ENCODE measurements around the gene CCP110.

CCP110 gene

GRCh38 chr16:19555938-19556771 lies 32.4 kb downstream of the CCP110 start:
- in situ Hi-C loops (cut with HindIII; ENCODE audit: low sequenced_read_pairs) = no loop called here
- peak; percentile 24 for DNase-seq (ENCODE audit: low read depth, low spot score)
- H3K4me3 ChIP-seq (ENCODE audit: low read depth, low read length) = peak overlapping the region; percentile 99
- no peak for TF ChIP-seq CTCF (IDR thresholded peaks at IDR 0.05; ENCODE audit: low read depth, low read length)

GRCh38 chr16:19559242-19559910 lies 35.6 kb downstream of the CCP110 start:
- TF ChIP-seq CTCF (IDR thresholded peaks at IDR 0.05; ENCODE audit: low read depth, low read length) = peak; percentile 52
- H3K4me3 ChIP-seq (ENCODE audit: low read depth, low read length) = no peak overlapping the region
- DNase-seq (ENCODE audit: low read depth, low spot score) = peak; percentile 72
- in situ Hi-C loops (cut with HindIII; ENCODE audit: low sequenced_read_pairs) = no loop called here

GRCh38 chr16:19560078-19560477 lies 36.3 kb downstream of the CCP110 start:
- in situ Hi-C loops (cut with HindIII; ENCODE audit: low sequenced_read_pairs) = no loop called here
- no peak for DNase-seq (ENCODE audit: low read depth, low spot score)
- no peak overlapping the region for H3K4me3 ChIP-seq (ENCODE audit: low read depth, low read length)
- no peak for TF ChIP-seq CTCF (IDR thresholded peaks at IDR 0.05; ENCODE audit: low read depth, low read length)

- in situ Hi-C loops (cut with HindIII; ENCODE audit: low sequenced_read_pairs) = no loop called here
- no peak overlapping the region for H3K4me3 ChIP-seq (ENCODE audit: low read depth, low read length)
- DNase-seq (ENCODE audit: low read depth, low spot score) = no peak
- TF ChIP-seq CTCF (IDR thresholded peaks at IDR 0.05; ENCODE audit: low read depth, low read length) = no peak
Measured at GRCh38 chr16:19563377-19563776, 39.6 kb downstream of the CCP110 start.

- no peak for DNase-seq (ENCODE audit: low read depth, low spot score)
- in situ Hi-C loops (cut with HindIII; ENCODE audit: low sequenced_read_pairs) = no loop called here
- TF ChIP-seq CTCF (IDR thresholded peaks at IDR 0.05; ENCODE audit: low read depth, low read length) = no peak
- H3K4me3 ChIP-seq (ENCODE audit: low read depth, low read length) = no peak overlapping the region
Measured at GRCh38 chr16:19566362-19566761, 42.6 kb downstream of the CCP110 start.

- no peak for TF ChIP-seq CTCF (IDR thresholded peaks at IDR 0.05; ENCODE audit: low read depth, low read length)
- in situ Hi-C loops (cut with HindIII; ENCODE audit: low sequenced_read_pairs) = no loop called here
- DNase-seq (ENCODE audit: low read depth, low spot score) = no peak
- H3K4me3 ChIP-seq (ENCODE audit: low read depth, low read length) = no peak overlapping the region
Measured at GRCh38 chr16:19567560-19567959, 43.8 kb downstream of the CCP110 start.

Data from astrocyte of the spinal cord (primary cell).